Measurements from ENCODE around the gene OR1C1.
"Not testable (repeated sequence)": the region's sequence is repeated elsewhere in the genome, so short reads cannot be mapped to it uniquely, and the experiment has no call there.

The OR1C1 gene

GRCh38 chr1:247760456-247760855 is at the start of gene OR1C1:
TSS of gene OR1C1 (minus strand) at chr1:247760556. CDS start at chr1:247758406, 2,150 bp downstream.
- DNase-seq, result no peak

GRCh38 chr1:247797518-247797917 is 37.2 kb upstream of the OR1C1 start:
- no peak for DNase-seq

GRCh38 chr1:247769603-247770002 is 9.2 kb upstream of the OR1C1 start:
- DNase-seq, result no peak

- DNase-seq, result not testable (repeated sequence)
Observed at GRCh38 chr1:247754311-247754710, 6.0 kb downstream of the OR1C1 start.

- no peak for DNase-seq
Observed at GRCh38 chr1:247749870-247750269, 10.5 kb downstream of the OR1C1 start.

- no peak for DNase-seq
Observed at GRCh38 chr1:247748041-247748440, 12.3 kb downstream of the OR1C1 start, which contains the start of gene OR14A2. TSS of gene OR14A2 (minus strand) at chr1:247748141.

- no peak for DNase-seq
Observed at GRCh38 chr1:247747616-247748015, 12.7 kb downstream of the OR1C1 start.

- no peak for DNase-seq
Observed at GRCh38 chr1:247746391-247746935, 13.9 kb downstream of the OR1C1 start.

- DNase-seq, result not testable (repeated sequence)
Observed at GRCh38 chr1:247742215-247742760, 18.1 kb downstream of the OR1C1 start.

GRCh38 chr1:247741756-247742155 is 18.6 kb downstream of the OR1C1 start:
- DNase-seq, result no peak

- no peak for DNase-seq
Observed at GRCh38 chr1:247740721-247741120, 19.6 kb downstream of the OR1C1 start.

- no peak for DNase-seq
Observed at GRCh38 chr1:247738315-247738714, 22.0 kb downstream of the OR1C1 start, which contains the start of gene OR14K1. TSS of gene OR14K1 (plus strand) at chr1:247738615. CDS start at chr1:247738615, 0 bp downstream.

GRCh38 chr1:247721222-247721621 is 39.1 kb downstream of the OR1C1 start:
- no peak for DNase-seq

GRCh38 chr1:247716546-247716945 is 43.8 kb downstream of the OR1C1 start, which contains the start of gene OR6F1:
TSS of gene OR6F1 (minus strand) at chr1:247716646. CDS start at chr1:247712755, 3,891 bp downstream.
- DNase-seq, result no peak

- no peak for DNase-seq
Observed at GRCh38 chr1:247713753-247714152, 46.6 kb downstream of the OR1C1 start.

GRCh38 chr1:247710681-247711080 is 49.7 kb downstream of the OR1C1 start:
- not testable (repeated sequence) for DNase-seq
